ENCODE results near the gene FERMT3. TPM values are rescaled to one million over a fixed set of nuclear protein-coding genes. Genes with fewer than 3 reads are reported as not detected.

FERMT3 gene
- total and polyA plus RNA-seq, 2 of the 8 experiments (the other 6 are each of a cell fraction or from before 2014, with no cell fraction given): 1.4 to 3.7 TPM

DNA sequence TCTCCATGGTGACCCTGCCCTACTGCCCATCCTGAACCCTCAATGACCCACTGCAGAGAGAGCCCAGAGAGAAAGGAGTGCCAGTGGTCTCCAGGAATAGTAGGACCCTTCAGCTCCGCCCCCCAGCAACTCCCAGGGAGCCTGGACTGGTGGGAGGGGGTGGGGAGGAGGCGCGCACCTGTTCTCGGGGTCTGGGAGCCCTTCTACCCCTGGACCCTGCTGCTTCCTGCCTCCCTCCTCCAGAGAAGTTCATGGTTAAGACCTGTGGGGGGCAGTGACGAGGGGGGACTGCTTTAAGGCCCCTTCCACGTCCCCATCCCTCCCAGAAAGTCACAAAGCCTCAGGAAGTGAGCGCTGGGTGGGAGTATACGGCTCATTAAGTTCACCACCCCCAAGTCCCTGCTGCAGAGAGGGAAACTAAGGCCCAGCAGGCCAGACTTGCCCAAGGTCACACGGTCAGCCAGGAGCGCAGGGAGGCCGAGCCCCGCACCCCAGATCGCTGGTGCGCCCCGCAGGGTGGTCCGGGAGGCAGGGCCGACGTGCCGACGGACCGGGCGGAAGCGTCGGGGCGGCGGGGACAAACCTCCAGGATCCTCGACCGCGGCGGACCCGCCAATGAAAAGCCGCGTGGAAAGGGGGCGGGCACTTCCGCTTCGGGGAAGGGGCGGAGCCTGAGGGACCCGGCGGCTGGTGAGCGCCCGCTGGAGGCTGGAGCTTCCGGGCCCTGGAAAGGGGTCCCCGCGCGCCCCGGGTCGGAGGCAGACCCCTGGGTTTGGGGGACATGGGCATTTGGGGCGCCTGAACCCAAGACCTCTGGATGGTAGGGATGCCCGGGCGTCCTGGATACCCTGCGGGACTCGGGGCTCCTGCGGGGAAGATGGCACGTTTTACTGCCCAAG, 19.3 kb downstream of the FERMT3 start, which contains the start of the genes NUDT22 and TRPT1:
Gene NUDT22 (plus strand): TSS at position 667 of the 899 bp plus-strand sequence. CDS start 379 bp downstream, outside the sequence.
Gene TRPT1 (minus strand): TSS at position 579 of the 899 bp plus-strand sequence. CDS start 326 bp downstream, at position 253.
- Histone ChIP-seq H2BK120ac (replicated peaks; ENCODE audit: low read depth, low read length) (peak within 1 kb of the TSS; percentile 69), H3K36me3 (ENCODE audit: control insufficient read depth in 2 of 4, insufficient read depth in 4 of 4, low read length in 3 of 4) (peaks cover 0 to 7% (median 1%) of the 10 kb centered on the region in 4 experiments; a peak in 3 of 8 replicates), H3K4ac (replicated peaks; ENCODE audit: insufficient read length, low read depth, low read length) (peak within 1 kb of the TSS; percentile 97), H3K56ac (replicated peaks; ENCODE audit: insufficient read length, low read depth, low read length) (peak within 1 kb of the TSS; percentile 63), H4K5ac (ENCODE audit: insufficient read length, low read depth, low read length) (peak within 1 kb of the TSS; percentile 99), H3K4me2 (ENCODE audit: insufficient read depth in 1 of 2, low read depth in 2 of 2, low read length in 2 of 2) (peak within 1 kb of the TSS; percentile 72 to 93), H3K9ac (replicated peaks in 1 of 4; ENCODE audit: extremely low read depth in 1 of 4, low read depth in 3 of 4, low read length in 3 of 4) (peak within 1 kb of the TSS in 3 of 4 experiments; percentile 5 to 66 (median 62); a peak in 5 of 7 replicates), H2AK5ac (ENCODE audit: low read depth, low read length) (peak within 1 kb of the TSS; percentile 67; the same call in 1 of the 2 replicates), H3K27me3 (replicated peaks in 1 of 4; ENCODE audit: control insufficient read depth in 3 of 4, extremely low read depth in 1 of 4, insufficient read depth in 3 of 4, low read length in 3 of 4) (no peaks in the 10 kb centered on the region), H3K27ac (ENCODE audit: low read depth, low read length) (peak within 1 kb of the TSS; percentile 11; the same call in 1 of the 2 replicates), H2BK15ac (ENCODE audit: low read length) (peak within 1 kb of the TSS; percentile 99; the same call in 1 of the 2 replicates), H3K14ac (ENCODE audit: insufficient read length) (no peak within 1 kb of the TSS), H2BK5ac (ENCODE audit: low read depth, low read length) (peak within 1 kb of the TSS; percentile 95), H4K20me1 (replicated peaks in 1 of 2; ENCODE audit: control insufficient read depth in 1 of 2, insufficient read depth in 2 of 2, low read length in 2 of 2) (peaks cover 0 to 7% of the 10 kb centered on the region in 2 experiments), H2BK20ac (ENCODE audit: low read length) (no peak within 1 kb of the TSS), H3K79me2 (ENCODE audit: control insufficient read depth in 1 of 2, insufficient read depth in 2 of 2, low read length in 2 of 2) (no peaks in the 10 kb centered on the region), H3K23me2 (ENCODE audit: low read depth, low read length) (peaks cover 15% of the 10 kb centered on the region), H2BK12ac (ENCODE audit: low read depth, low read length) (peak within 1 kb of the TSS; percentile 68; the same call in 1 of the 2 replicates), H3K18ac (ENCODE audit: extremely low read depth, low read length) (peak within 1 kb of the TSS; percentile 96), H4K91ac (replicated peaks; ENCODE audit: insufficient read length, low read length) (peak within 1 kb of the TSS; percentile 88), H2AFZ (ENCODE audit: low read length) (no peak within 1 kb of the TSS), H3K23ac (ENCODE audit: insufficient read length) (no peak within 1 kb of the TSS), H3K4me1 (replicated peaks in 1 of 4; ENCODE audit: control insufficient read depth in 3 of 4, insufficient read depth in 4 of 4, low read length in 3 of 4) (peaks cover 0 to 23% (median 14%) of the 10 kb centered on the region in 4 experiments; a peak in 6 of 7 replicates), H3K79me1 (ENCODE audit: low read depth, low read length) (no peaks in the 10 kb centered on the region), H3K9me3 (ENCODE audit: insufficient read depth in 2 of 2, low read depth in 1 of 2, low read length in 1 of 2) (no peaks in the 10 kb centered on the region), H3K4me3 (ENCODE audit: extremely low read depth in 1 of 4, insufficient read depth in 2 of 4, low read depth in 3 of 4, low read length in 4 of 4) (peak within 1 kb of the TSS; percentile 63 to 90 (median 84)), H4K8ac (ENCODE audit: extremely low read depth, insufficient read depth, low read length) (peak within 1 kb of the TSS; percentile 9; the same call in 1 of the 2 replicates)
- ChIA-PET POLR2A (ENCODE audit: partially characterized antibody) (interaction anchor here (0.8 to 14.1 kb wide), 15 partner anchors 11 to 92 kb away, joined by 3 to 253 read pairs (median 5); partner anchors contain the start of genes FERMT3, FKBP2, PLCB3 and PPP1R14B), CTCF (ENCODE audit: partially characterized antibody) (interaction anchor here (0.7 to 6.5 kb wide), 16 partner anchors 9 to 131 kb away, joined by 3 to 64 read pairs (median 4); partner anchors contain the start of genes FERMT3, FKBP2, KCNK4 and PLCB3)
- no peak for FAIRE-seq
- DNase-seq (ENCODE audit: low read depth in 1 of 2, low spot score in 2 of 2): peak in 1 of 2 experiments; percentile 97
- WGBS, 2 experiments (ENCODE audit: extremely low coverage in 1 of 2, insufficient coverage in 1 of 2, insufficient read length in 1 of 2, insufficient replicate concordance in 2 of 2, low coverage in 1 of 2, low lambda C conversion rate in 2 of 2, missing lambda C conversion rate in 1 of 2): 1% methylated on average over 44 of the region's 54 CpGs; no CpG with 5 or more reads in 1 of the 2 experiments
- peak; percentile 60 for TF ChIP-seq KDM4A (IDR thresholded peaks at IDR 0.05; ENCODE audit: low read depth, low read length, severe bottlenecking)
- peak; percentile 81; the same call in 1 of the 2 replicates for TF ChIP-seq GABPA (IDR thresholded peaks at IDR 0.05; ENCODE audit: borderline replicate concordance, insufficient read depth, low read length)
- TF ChIP-seq SIN3A (conservative IDR thresholded peaks at IDR 0.05 in 1 of 2, IDR thresholded peaks at IDR 0.05 in 1 of 2; ENCODE audit: low read depth in 1 of 2, low read length in 2 of 2): peak in 1 of 2 experiments; percentile 34; a peak in 2 of 4 replicates
- peak; percentile 59 for TF ChIP-seq ASH2L (IDR thresholded peaks at IDR 0.05; ENCODE audit: low read length)
- TF ChIP-seq SP1 (IDR thresholded peaks at IDR 0.05; ENCODE audit: low read depth, low read length): 0 out of 2 replicates have a peak, but pooled peaks have one; percentile 24
- no peak for TF ChIP-seq SIRT6 (IDR thresholded peaks at IDR 0.05; ENCODE audit: low read length)
- TF ChIP-seq PHF8 (conservative IDR thresholded peaks at IDR 0.05; ENCODE audit: low read depth, low read length): peak; percentile 75; the same call in 1 of the 2 replicates
- peak; percentile 49 for TF ChIP-seq TAF7 (optimal IDR thresholded peaks at IDR 0.05; ENCODE audit: borderline replicate concordance, low read depth, low read length)
- no peak for TF ChIP-seq RNF2 (IDR thresholded peaks at IDR 0.05; ENCODE audit: borderline replicate concordance, low read depth, low read length, missing control alignments, poor library complexity, severe bottlenecking)

Measured in H1 (cell line).